HG02571 (cell line): ENCODE measurements around the gene TMIGD2.
A peak's percentile ranks its signal among the peaks of the same experiment; 100 is the strongest.
"Not testable (repeated sequence)": the region's sequence is repeated elsewhere in the genome, so short reads cannot be mapped to it uniquely, and the experiment has no call there.

ENCODE experiments used
- ATAC-seq: cut with Tn5 transposase; IDR thresholded peaks from one replicate; pipeline ENCODE4 v1.9.1; 2021; ENCODE audit warnings: mild to moderate bottlenecking, moderate library complexity; ENCODE audit not compliant: unreplicated experiment

TMIGD2 gene

GRCh38 chr19:4302243-4302640 lies at the start of gene TMIGD2:
TMIGD2 (minus strand) TSS chr19:4302389; CDS start chr19:4302385, 4 bp downstream.
- no peak for ATAC-seq

GRCh38 chr19:4350726-4351125 lies 48.5 kb upstream of the TMIGD2 start:
- ATAC-seq: no peak

GRCh38 chr19:4350111-4350510 lies 47.9 kb upstream of the TMIGD2 start:
- ATAC-seq: no peak

GRCh38 chr19:4349225-4349624 lies 47.0 kb upstream of the TMIGD2 start:
- ATAC-seq: not testable (repeated sequence)

GRCh38 chr19:4347521-4347920 lies 45.3 kb upstream of the TMIGD2 start:
- ATAC-seq: no peak

- no peak for ATAC-seq
These were observed 43.8 kb upstream of the TMIGD2 start for GRCh38 chr19:4346020-4346383.

GRCh38 chr19:4345342-4346019 lies 43.3 kb upstream of the TMIGD2 start:
- ATAC-seq: no peak

GRCh38 chr19:4343370-4344307 lies 41.5 kb upstream of the TMIGD2 start, which contains the start of gene MPND:
MPND (plus strand) TSS chr19:4343562; CDS start chr19:4343594, 32 bp downstream.
- peak; percentile 50 for ATAC-seq

GRCh38 chr19:4342615-4343369 lies 40.6 kb upstream of the TMIGD2 start:
- peak; percentile 82 for ATAC-seq

- ATAC-seq: peak; percentile 1
These were observed 40.1 kb upstream of the TMIGD2 start for GRCh38 chr19:4342314-4342614.

GRCh38 chr19:4338441-4339355 lies 36.5 kb upstream of the TMIGD2 start, which contains the start of gene STAP2:
STAP2 (minus strand) TSS chr19:4338827; CDS start chr19:4338753, 74 bp downstream.
- no peak for ATAC-seq

GRCh38 chr19:4337906-4338440 lies 35.8 kb upstream of the TMIGD2 start:
- ATAC-seq: no peak

- no peak for ATAC-seq
These were observed 32.9 kb upstream of the TMIGD2 start for GRCh38 chr19:4334929-4335570.

GRCh38 chr19:4329858-4330257 lies 27.7 kb upstream of the TMIGD2 start:
- no peak for ATAC-seq

GRCh38 chr19:4328991-4329681 lies 26.9 kb upstream of the TMIGD2 start:
- ATAC-seq: not testable (repeated sequence)

- ATAC-seq: peak; percentile 66
These were observed 26.2 kb upstream of the TMIGD2 start for GRCh38 chr19:4328243-4328990.

- peak; percentile 7 for ATAC-seq
These were observed 25.7 kb upstream of the TMIGD2 start for GRCh38 chr19:4327877-4328242.

GRCh38 chr19:4327252-4327876 lies 25.2 kb upstream of the TMIGD2 start:
- ATAC-seq: no peak
